Panc1 (cell line): ENCODE data around the gene RASL11A. TPM values are rescaled to one million over a fixed set of nuclear protein-coding genes. Genes with fewer than 3 reads are reported as not detected.

Experiments used
- ATAC-seq: fragments of 200-7000 bp; cut with Tn5 transposase; 2 replicates; pipeline ENCODE4 v1.9.1; 2020; ENCODE audit warnings: mild to moderate bottlenecking, moderate library complexity
- BruUV-seq: library from RNA; stranded (reverse); fragments of 400-500 nt; replicated peaks from 2 replicates; lab custom pipeline; 2021; lab: Mats Ljungman, UMichigan
- CTCF ChIA-PET: fragments of 300-600 bp; sonication (Branson Sonifier 250); formaldehyde crosslinking; loops from one replicate; lab custom pipeline; 2022; ENCODE audit warnings: antibody characterized with exemption; lab: Charles Lee
- POLR2A ChIA-PET: fragments of 300-600 bp; sonication (Branson Sonifier 250); formaldehyde crosslinking; loops from one replicate; lab custom pipeline; 2022; ENCODE audit warnings: antibody characterized with exemption; lab: Charles Lee
- DNase-seq: peaks from one replicate; pipeline ENCODE4 v3.0.0-alpha.2; 2010; ENCODE audit warnings: low read depth, low spot score
- H3K27ac ChIP-seq: 2 replicates; pipeline ENCODE4 v1.5.1; 2011; ENCODE audit warnings: mild to moderate bottlenecking, low read length, inconsistent platforms
- H3K27me3 ChIP-seq: fragments of 200-500 bp; sonication (Bioruptor generic); 2 replicates; pipeline ENCODE4 v1.6.0; 2014; ENCODE audit warnings: low read length, inconsistent platforms; ENCODE audit not compliant: control insufficient read depth, insufficient read depth
- H3K36me3 ChIP-seq: fragments of 200-500 bp; sonication (Bioruptor generic); 2 replicates; pipeline ENCODE4 v1.5.1; 2014; ENCODE audit warnings: inconsistent platforms, mild to moderate bottlenecking, low read length, moderate library complexity; ENCODE audit not compliant: control insufficient read depth, insufficient read depth
- H3K4me1 ChIP-seq: 2 replicates; pipeline ENCODE4 v1.5.1; 2011; ENCODE audit warnings: inconsistent platforms, mild to moderate bottlenecking, low read length, moderate library complexity; ENCODE audit not compliant: control insufficient read depth, insufficient read depth
- H3K4me3 ChIP-seq, 2 experiments: 2 replicates each; pipeline ENCODE4 v1.5.1; 2011 to 2012; ENCODE audit warnings: low read depth in 2 of 2, low read length in 2 of 2, mild to moderate bottlenecking in 2 of 2, inconsistent platforms in 1 of 2, moderate library complexity in 1 of 2
- H3K9me3 ChIP-seq: fragments of 200-500 bp; sonication (Bioruptor generic); 2 replicates; pipeline ENCODE4 v1.5.1; 2014; ENCODE audit warnings: low read depth, mild to moderate bottlenecking, inconsistent platforms, low read length, moderate library complexity; ENCODE audit not compliant: control insufficient read depth, insufficient read depth
- POLR2AphosphoS5 ChIP-seq: IDR thresholded peaks from 2 replicates; pipeline ENCODE4 v1.6.1; 2012; ENCODE audit warnings: mild to moderate bottlenecking, low read depth, low read length, moderate library complexity
- SIN3A ChIP-seq: IDR thresholded peaks from 2 replicates; pipeline ENCODE4 v1.6.1; 2012; ENCODE audit warnings: low read depth, mild to moderate bottlenecking, low read length, moderate library complexity, borderline replicate concordance; ENCODE audit not compliant: insufficient read depth
- TCF7L2 ChIP-seq: IDR thresholded peaks from 2 replicates; pipeline ENCODE4 v1.6.1; 2011; ENCODE audit warnings: mild to moderate bottlenecking, low read depth, low read length, inconsistent platforms
- in situ Hi-C: cut with HindIII; loops from 2 replicates; pipeline ENCODE4 v1.10.0; 2016; ENCODE audit warnings: low sequenced_read_pairs, low pct_unique_long_range_greater_than_20kb
- intact Hi-C: fragments of 100-400 bp; cut with micrococcal nuclease; formaldehyde crosslinking; loops from one replicate; pipeline ENCODE4 v1.10.0; 2022; ENCODE audit not compliant: unreplicated experiment
- total RNA-seq: library from RNA; stranded (reverse); gene quantifications from one replicate; pipeline ENCODE4 v1.2.1, GENCODE V29; 2021; ENCODE audit not compliant: unreplicated experiment
- TF ChIP-seq, protein P1 (sequence below), 2 experiments: IDR thresholded peaks; 2 replicates each; pipeline ENCODE4 v1.6.1; 2011 to 2012; ENCODE audit warnings: low read depth in 2 of 2, control low read depth in 1 of 2, low read length in 1 of 2, mild to moderate bottlenecking in 1 of 2, moderate library complexity in 1 of 2; ENCODE audit not compliant: insufficient read depth in 1 of 2
- TF ChIP-seq, protein P2 (sequence below): fragments of 450-650 bp; IDR thresholded peaks from 2 replicates; pipeline ENCODE4 v1.5.1; 2017; ENCODE audit warnings: mild to moderate bottlenecking

RASL11A gene
- total RNA-seq, 1 experiment from 2014 or later, result 136 TPM

DNA sequence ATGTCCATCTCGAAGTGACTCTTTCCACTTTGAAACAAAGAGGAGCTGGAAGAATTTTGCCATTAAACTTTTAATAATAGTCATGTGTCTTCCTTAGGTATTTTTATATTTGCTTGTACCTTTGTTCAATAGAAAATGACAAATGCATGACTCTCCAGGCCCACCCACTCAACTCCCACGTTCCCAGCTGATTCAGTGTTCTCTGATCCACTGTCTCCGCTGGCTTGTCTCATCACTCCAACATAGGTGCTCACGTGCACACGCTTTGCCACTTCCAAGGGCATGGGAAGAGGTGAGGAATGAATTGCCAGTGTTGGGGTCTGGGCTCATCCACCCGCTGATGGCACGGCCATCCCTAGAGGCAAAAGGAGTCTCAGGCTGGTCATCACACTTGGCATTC is 24.5 kb downstream of the RASL11A start:
- no peak overlapping the region for H3K4me3 ChIP-seq
- no peaks in the 10 kb centered on the region for H3K4me1 ChIP-seq
- CTCF ChIA-PET, result no interaction called here
- TF ChIP-seq POLR2AphosphoS5 (no peak), SIN3A (no peak), TCF7L2 (no peak)
- TF ChIP-seq, protein P1, sequence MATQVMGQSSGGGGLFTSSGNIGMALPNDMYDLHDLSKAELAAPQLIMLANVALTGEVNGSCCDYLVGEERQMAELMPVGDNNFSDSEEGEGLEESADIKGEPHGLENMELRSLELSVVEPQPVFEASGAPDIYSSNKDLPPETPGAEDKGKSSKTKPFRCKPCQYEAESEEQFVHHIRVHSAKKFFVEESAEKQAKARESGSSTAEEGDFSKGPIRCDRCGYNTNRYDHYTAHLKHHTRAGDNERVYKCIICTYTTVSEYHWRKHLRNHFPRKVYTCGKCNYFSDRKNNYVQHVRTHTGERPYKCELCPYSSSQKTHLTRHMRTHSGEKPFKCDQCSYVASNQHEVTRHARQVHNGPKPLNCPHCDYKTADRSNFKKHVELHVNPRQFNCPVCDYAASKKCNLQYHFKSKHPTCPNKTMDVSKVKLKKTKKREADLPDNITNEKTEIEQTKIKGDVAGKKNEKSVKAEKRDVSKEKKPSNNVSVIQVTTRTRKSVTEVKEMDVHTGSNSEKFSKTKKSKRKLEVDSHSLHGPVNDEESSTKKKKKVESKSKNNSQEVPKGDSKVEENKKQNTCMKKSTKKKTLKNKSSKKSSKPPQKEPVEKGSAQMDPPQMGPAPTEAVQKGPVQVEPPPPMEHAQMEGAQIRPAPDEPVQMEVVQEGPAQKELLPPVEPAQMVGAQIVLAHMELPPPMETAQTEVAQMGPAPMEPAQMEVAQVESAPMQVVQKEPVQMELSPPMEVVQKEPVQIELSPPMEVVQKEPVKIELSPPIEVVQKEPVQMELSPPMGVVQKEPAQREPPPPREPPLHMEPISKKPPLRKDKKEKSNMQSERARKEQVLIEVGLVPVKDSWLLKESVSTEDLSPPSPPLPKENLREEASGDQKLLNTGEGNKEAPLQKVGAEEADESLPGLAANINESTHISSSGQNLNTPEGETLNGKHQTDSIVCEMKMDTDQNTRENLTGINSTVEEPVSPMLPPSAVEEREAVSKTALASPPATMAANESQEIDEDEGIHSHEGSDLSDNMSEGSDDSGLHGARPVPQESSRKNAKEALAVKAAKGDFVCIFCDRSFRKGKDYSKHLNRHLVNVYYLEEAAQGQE (IDR thresholded peaks at IDR 0.05; ENCODE audit: insufficient read depth in 1 of 2, low read depth in 2 of 2, low read length in 1 of 2), result no peak
- TF ChIP-seq, protein P2, sequence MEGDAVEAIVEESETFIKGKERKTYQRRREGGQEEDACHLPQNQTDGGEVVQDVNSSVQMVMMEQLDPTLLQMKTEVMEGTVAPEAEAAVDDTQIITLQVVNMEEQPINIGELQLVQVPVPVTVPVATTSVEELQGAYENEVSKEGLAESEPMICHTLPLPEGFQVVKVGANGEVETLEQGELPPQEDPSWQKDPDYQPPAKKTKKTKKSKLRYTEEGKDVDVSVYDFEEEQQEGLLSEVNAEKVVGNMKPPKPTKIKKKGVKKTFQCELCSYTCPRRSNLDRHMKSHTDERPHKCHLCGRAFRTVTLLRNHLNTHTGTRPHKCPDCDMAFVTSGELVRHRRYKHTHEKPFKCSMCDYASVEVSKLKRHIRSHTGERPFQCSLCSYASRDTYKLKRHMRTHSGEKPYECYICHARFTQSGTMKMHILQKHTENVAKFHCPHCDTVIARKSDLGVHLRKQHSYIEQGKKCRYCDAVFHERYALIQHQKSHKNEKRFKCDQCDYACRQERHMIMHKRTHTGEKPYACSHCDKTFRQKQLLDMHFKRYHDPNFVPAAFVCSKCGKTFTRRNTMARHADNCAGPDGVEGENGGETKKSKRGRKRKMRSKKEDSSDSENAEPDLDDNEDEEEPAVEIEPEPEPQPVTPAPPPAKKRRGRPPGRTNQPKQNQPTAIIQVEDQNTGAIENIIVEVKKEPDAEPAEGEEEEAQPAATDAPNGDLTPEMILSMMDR, result no peak
- no peak overlapping the region for H3K27ac ChIP-seq
- in situ Hi-C loops (no loop called here), intact Hi-C loops (no loop called here)
- ATAC-seq (no peak), DNase-seq (no peak)
- no peaks in the 10 kb centered on the region for H3K36me3 ChIP-seq
- no peaks in the 10 kb centered on the region for H3K27me3 ChIP-seq
- H3K9me3 ChIP-seq, result no peaks in the 10 kb centered on the region
- POLR2A ChIA-PET, result no interaction called here
- BruUV-seq, result no TSS peak

DNA sequence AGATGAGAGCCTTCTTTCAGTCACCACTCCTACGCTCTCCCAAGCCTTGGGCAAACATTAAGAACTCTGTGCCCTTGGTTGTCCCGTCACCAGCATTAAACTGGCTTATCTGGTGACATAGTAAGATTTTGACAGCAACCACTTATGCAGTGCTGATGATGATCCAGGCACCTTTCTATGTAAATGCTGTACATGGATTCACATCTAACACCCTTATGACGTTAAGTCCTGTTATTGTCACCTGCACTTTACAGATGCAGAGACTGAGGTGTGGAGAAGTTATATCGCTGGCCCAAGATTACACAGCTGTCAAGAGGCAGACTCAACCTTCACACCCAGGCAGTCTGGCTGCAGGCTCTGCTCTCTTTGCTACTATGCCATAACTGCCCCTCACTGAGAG is 25.0 kb downstream of the RASL11A start:
- TF ChIP-seq POLR2AphosphoS5 (no peak), TCF7L2 (no peak), SIN3A (no peak)
- TF ChIP-seq, protein P1 (IDR thresholded peaks at IDR 0.05; ENCODE audit: insufficient read depth in 1 of 2, low read depth in 2 of 2, low read length in 1 of 2), result no peak
- TF ChIP-seq, protein P2, result no peak
- Histone ChIP-seq H3K4me1 (no peaks in the 10 kb centered on the region), H3K27ac (no peak overlapping the region), H3K36me3 (no peaks in the 10 kb centered on the region), H3K9me3 (no peaks in the 10 kb centered on the region), H3K27me3 (no peaks in the 10 kb centered on the region), H3K4me3 (no peak overlapping the region)
- ATAC-seq, result no peak
- CTCF ChIA-PET, result no interaction called here
- BruUV-seq, result no TSS peak
- POLR2A ChIA-PET, result no interaction called here
- in situ Hi-C loops, result no loop called here
- intact Hi-C loops, result no loop called here
- no peak for DNase-seq
